Osteocyte (in vitro differentiated cells): Measurements from ENCODE around the gene PPDPF. TPM values are rescaled to one million over a fixed set of nuclear protein-coding genes. Genes with fewer than 3 reads are reported as not detected.

Experiments
- DNase-seq: peaks from one replicate; pipeline ENCODE4 v3.0.0; 2021; ENCODE audit warnings: mixed read lengths; ENCODE audit not compliant: unreplicated experiment; ENCODE audit errors: extremely low spot score
- H3K27ac Mint-ChIP-seq: one replicate; pipeline ENCODE4 v1.8.0; 2021; ENCODE audit warnings: mild to moderate bottlenecking, mixed read lengths; ENCODE audit not compliant: unreplicated experiment
- H3K27me3 Mint-ChIP-seq: one replicate; pipeline ENCODE4 v1.8.0; 2021; ENCODE audit warnings: mixed read lengths; ENCODE audit not compliant: unreplicated experiment
- H3K36me3 Mint-ChIP-seq: one replicate; pipeline ENCODE4 v1.8.0; 2021; ENCODE audit warnings: mixed read lengths; ENCODE audit not compliant: unreplicated experiment
- H3K4me1 Mint-ChIP-seq: one replicate; pipeline ENCODE4 v1.8.0; 2021; ENCODE audit warnings: mixed read lengths; ENCODE audit not compliant: unreplicated experiment
- H3K4me3 Mint-ChIP-seq: one replicate; pipeline ENCODE4 v1.8.0; 2021; ENCODE audit warnings: mild to moderate bottlenecking, moderate library complexity, mixed read lengths; ENCODE audit not compliant: unreplicated experiment
- H3K9me3 Mint-ChIP-seq: one replicate; pipeline ENCODE4 v1.8.0; 2021; ENCODE audit warnings: mixed read lengths; ENCODE audit not compliant: unreplicated experiment
- total RNA-seq: library from RNA; stranded (reverse); gene quantifications from 2 replicates; pipeline ENCODE4 v1.2.1, GENCODE V29; 2021
- TF ChIP-seq, protein P1 (sequence below): fragments of 200-600 bp; sonication (generic); IDR thresholded peaks from 2 replicates; pipeline ENCODE4 v1.5.0; 2021; ENCODE audit warnings: antibody characterized with exemption, mild to moderate bottlenecking, moderate library complexity

PPDPF gene
- total RNA-seq, 1 donor from 2014 or later, result 239 TPM

DNA sequence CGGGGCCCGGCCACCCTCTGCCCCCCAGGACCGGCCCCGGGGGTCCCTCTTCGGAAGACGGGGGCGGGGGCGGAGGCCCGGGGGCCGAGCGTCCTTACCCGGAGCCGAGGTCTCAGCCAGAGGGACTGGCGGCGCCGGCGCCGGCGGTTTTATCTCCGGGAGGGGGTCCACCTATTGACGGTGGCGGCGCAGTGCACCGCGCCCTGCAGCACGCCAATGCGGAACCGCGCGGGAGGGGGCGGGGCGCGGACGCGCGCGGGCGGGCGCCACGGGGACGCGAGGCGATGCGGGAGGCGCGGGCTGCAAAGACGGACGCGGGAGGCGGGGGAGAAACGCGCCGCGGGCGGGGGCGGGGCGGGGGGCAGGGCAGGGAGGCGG is 21.6 kb upstream of the PPDPF start, which contains the start of gene EEF1A2:
TSS of gene EEF1A2 (minus strand) at position 124 of the 378 bp plus-strand sequence. CDS start 1,320 bp downstream, outside the sequence.
- TF ChIP-seq, protein P1, sequence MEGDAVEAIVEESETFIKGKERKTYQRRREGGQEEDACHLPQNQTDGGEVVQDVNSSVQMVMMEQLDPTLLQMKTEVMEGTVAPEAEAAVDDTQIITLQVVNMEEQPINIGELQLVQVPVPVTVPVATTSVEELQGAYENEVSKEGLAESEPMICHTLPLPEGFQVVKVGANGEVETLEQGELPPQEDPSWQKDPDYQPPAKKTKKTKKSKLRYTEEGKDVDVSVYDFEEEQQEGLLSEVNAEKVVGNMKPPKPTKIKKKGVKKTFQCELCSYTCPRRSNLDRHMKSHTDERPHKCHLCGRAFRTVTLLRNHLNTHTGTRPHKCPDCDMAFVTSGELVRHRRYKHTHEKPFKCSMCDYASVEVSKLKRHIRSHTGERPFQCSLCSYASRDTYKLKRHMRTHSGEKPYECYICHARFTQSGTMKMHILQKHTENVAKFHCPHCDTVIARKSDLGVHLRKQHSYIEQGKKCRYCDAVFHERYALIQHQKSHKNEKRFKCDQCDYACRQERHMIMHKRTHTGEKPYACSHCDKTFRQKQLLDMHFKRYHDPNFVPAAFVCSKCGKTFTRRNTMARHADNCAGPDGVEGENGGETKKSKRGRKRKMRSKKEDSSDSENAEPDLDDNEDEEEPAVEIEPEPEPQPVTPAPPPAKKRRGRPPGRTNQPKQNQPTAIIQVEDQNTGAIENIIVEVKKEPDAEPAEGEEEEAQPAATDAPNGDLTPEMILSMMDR, result no peak
- no peaks in the 10 kb centered on the region for H3K36me3 Mint-ChIP-seq
- H3K4me1 Mint-ChIP-seq, result peaks cover 2% of the 10 kb centered on the region
- H3K9me3 Mint-ChIP-seq, result no peaks in the 10 kb centered on the region
- peaks cover 4% of the 10 kb centered on the region for H3K27me3 Mint-ChIP-seq
- H3K27ac Mint-ChIP-seq, result no peak within 1 kb of the TSS
- no peak within 1 kb of the TSS for H3K4me3 Mint-ChIP-seq
- no peak for DNase-seq

DNA sequence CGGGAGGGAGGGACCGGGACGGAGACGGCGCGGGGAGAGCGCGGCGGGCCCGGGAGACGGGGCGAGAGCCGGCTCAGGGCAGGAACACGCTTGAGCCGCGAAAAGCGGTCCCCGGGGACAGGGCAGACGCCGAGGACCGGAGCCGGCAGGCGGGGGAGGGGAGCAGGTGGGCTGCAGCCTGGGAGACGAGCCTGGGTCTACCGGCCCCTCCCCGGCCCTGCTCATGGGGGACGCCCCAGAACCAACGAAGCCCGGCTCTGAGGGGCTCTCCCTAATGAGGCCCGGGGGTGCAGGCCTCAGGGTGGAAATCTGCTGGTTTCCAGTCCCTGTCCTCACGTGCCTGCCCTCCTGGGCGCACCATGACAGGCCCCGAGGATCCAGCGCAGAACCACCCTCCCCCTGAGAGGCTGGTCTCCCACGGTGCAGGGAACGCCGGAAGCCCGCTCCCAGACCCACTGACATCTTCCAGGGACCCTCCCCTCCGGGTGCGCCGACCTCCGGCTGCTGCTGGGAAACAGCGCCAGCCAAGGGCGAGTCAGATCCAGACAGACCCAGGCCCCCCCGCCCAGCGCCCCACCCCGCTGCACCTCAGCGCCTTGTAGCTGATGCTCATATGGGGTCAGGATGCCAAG is 21.1 kb upstream of the PPDPF start:
- no peaks in the 10 kb centered on the region for H3K9me3 Mint-ChIP-seq
- DNase-seq, result no peak
- no peak overlapping the region for H3K4me3 Mint-ChIP-seq
- H3K36me3 Mint-ChIP-seq, result no peaks in the 10 kb centered on the region
- H3K27ac Mint-ChIP-seq, result no peak overlapping the region
- H3K4me1 Mint-ChIP-seq, result peaks cover 2% of the 10 kb centered on the region
- TF ChIP-seq, protein P1, result no peak
- H3K27me3 Mint-ChIP-seq, result peaks cover 9% of the 10 kb centered on the region

DNA sequence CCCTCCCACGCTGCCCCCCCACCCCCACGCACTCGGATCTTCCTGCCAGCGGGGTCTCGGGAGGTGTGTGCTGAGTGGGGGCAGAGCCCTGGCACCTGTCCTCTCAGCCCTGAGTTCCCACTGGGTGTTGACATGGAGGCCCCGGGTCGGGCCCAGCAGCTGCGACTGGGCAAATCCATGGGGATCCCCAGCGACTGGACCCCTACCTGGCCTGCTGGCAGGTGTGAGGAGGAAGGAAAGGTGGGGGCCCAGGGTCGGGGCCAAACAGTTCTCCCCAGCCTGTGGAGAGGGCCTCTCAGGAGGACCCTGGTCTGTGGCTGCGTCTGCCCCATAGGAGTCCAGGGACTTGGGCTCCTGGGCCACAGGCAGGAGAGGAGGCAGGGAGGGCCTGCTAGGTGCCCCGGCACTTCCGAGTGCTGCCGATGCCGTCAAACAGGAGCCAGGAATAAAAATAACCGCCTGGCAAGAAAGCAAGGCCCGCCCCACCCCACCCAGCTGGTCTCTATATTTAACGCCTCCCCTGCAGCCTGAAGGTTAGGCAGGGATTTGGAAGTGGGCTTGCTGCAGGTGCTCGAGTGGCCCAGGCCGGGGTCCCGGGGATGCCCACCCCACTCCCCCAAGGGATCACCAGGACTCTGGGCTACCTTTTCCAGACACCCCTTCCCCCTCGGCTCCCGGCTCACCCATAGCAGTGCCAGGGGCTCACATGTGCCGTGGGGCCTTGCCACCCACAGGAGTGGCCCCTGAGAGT is 20.2 kb upstream of the PPDPF start:
- Mint-ChIP-seq H3K27ac (no peak overlapping the region), H3K27me3 (peaks cover 14% of the 10 kb centered on the region), H3K4me3 (no peak overlapping the region), H3K36me3 (no peaks in the 10 kb centered on the region), H3K4me1 (peaks cover 2% of the 10 kb centered on the region), H3K9me3 (peaks cover 5% of the 10 kb centered on the region)
- TF ChIP-seq, protein P1, result no peak
- DNase-seq, result no peak

DNA sequence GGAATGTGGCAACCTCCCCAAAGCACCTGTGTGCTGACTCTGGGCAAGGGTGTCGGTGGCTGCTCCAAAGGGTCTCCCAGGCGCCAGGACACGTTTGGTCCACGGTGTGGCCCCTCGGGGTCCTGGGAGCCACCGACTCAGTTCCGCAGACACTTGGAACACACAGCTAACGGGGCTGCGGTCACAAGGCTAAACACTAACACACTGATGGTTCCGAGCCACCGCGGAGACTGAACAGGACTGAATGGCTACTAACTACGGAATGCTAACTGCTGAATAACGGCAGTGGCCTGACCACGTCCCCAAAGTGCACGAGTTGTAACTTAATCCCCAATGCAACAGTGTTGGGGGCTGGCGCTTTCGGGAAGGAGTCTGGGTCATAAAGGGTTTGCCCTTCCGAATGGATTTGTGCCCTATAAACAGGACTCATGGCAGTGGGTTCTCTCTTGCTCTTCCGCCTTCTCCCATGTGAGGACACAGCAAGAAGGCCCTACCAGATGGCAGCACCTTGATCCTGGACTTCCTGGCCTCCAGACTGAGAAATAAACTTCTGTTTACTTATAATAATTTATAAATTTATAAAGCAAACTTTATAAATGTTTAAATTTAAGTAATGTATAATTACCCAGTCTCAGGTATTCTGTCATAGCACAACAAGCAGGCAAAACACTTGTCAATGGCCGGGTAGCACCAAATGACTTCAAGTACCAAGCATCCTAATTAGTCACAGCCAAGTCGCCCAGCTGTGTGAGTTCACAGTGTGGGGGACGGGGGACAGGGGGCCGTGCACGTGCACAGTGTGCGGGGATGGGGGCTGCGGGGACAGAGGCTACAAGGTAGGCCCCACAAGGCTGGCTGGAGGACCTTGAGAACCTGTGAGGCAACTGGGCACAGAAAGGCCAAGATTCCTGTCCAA is 19.4 kb upstream of the PPDPF start:
- H3K4me3 Mint-ChIP-seq, result no peak overlapping the region
- TF ChIP-seq, protein P1, result no peak
- peaks cover 5% of the 10 kb centered on the region for H3K9me3 Mint-ChIP-seq
- H3K4me1 Mint-ChIP-seq, result peaks cover 1% of the 10 kb centered on the region
- DNase-seq, result no peak
- H3K27me3 Mint-ChIP-seq, result peaks cover 15% of the 10 kb centered on the region
- H3K36me3 Mint-ChIP-seq, result no peaks in the 10 kb centered on the region
- no peak overlapping the region for H3K27ac Mint-ChIP-seq
